Erythroblast (primary cell): ENCODE measurements around the gene HSPB9.

Experiments
- GATA1 ChIP-seq: IDR thresholded peaks from 2 replicates; pipeline ENCODE4 v1.6.1; 2011; ENCODE audit warnings: low read depth, mild to moderate bottlenecking, control low read depth, low read length, moderate library complexity
- POLR2A ChIP-seq: IDR thresholded peaks from 2 replicates; pipeline ENCODE4 v1.6.1; 2011; ENCODE audit warnings: mild to moderate bottlenecking, low read length

- TF ChIP-seq POLR2A (no peak), GATA1 (no peak)
Measured at GRCh38 chr17:42167807-42168206, 45.2 kb downstream of the HSPB9 start.
